GM12864 (cell line): ENCODE measurements around the gene IL6R.
A peak's percentile ranks its signal among the peaks of the same experiment; 100 is the strongest.

Experiments used
- DNase-seq: peaks from one replicate; pipeline ENCODE4 v3.0.0-alpha.2; 2011; ENCODE audit warnings: low read depth
- H3K4me3 ChIP-seq: 2 replicates; pipeline ENCODE4 v1.5.1; 2011; ENCODE audit warnings: mild to moderate bottlenecking, low read depth, low read length, control low read depth
- TF ChIP-seq, protein P1 (sequence below): IDR thresholded peaks from 2 replicates; pipeline ENCODE4 v1.5.1; 2011; ENCODE audit warnings: low read depth, mild to moderate bottlenecking, moderate library complexity, low read length, control low read depth, inconsistent platforms; ENCODE audit errors: missing control alignments

The IL6R gene

DNA sequence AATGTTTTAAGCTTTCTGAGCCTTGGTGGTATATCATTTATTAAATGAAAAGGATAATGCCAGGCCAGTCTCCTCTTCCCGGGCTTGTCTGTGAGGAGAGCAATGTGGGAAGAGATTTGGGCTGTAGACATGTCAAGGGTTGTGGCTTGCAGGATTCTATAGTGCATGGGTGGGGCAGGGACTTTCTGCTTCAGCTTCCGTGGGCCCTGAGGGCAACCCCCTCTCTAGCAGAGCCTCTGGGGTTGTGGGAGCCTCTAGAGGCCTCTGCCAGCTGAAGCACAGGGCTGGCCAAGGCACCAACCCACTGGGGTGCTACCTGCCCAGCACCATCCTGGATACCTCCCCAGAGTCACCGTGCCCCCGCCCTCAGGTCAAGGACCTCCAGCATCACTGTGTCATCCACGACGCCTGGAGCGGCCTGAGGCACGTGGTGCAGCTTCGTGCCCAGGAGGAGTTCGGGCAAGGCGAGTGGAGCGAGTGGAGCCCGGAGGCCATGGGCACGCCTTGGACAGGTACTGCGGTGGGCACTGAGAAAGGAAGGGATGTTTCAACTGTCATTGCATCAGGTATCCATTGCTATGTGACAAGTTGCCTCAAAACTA lies 30.6 kb downstream of the IL6R start:
- TF ChIP-seq, protein P1, sequence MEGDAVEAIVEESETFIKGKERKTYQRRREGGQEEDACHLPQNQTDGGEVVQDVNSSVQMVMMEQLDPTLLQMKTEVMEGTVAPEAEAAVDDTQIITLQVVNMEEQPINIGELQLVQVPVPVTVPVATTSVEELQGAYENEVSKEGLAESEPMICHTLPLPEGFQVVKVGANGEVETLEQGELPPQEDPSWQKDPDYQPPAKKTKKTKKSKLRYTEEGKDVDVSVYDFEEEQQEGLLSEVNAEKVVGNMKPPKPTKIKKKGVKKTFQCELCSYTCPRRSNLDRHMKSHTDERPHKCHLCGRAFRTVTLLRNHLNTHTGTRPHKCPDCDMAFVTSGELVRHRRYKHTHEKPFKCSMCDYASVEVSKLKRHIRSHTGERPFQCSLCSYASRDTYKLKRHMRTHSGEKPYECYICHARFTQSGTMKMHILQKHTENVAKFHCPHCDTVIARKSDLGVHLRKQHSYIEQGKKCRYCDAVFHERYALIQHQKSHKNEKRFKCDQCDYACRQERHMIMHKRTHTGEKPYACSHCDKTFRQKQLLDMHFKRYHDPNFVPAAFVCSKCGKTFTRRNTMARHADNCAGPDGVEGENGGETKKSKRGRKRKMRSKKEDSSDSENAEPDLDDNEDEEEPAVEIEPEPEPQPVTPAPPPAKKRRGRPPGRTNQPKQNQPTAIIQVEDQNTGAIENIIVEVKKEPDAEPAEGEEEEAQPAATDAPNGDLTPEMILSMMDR = no peak
- no peak for DNase-seq
- no peak overlapping the region for H3K4me3 ChIP-seq

DNA sequence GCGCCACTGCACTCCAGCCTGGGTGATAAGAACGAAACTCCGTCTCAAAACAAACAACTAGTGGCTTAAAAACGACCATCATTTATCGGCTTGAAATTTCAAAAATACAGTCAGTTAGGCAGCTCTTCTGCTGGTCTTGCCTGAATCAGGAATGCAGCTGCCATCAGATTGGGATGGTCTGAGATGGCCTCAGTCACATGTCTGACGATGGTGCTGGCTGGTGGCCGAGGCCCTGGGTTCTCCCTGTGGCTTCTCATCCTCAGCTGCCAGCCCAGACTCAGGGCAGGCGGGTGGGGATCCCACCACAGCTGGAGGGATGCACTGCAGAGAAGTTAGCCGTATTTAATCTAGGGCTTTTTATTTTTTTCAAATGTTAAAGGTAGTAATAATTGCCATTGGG lies 31.3 kb downstream of the IL6R start:
- TF ChIP-seq, protein P1 = no peak
- H3K4me3 ChIP-seq = no peak overlapping the region
- no peak for DNase-seq

DNA sequence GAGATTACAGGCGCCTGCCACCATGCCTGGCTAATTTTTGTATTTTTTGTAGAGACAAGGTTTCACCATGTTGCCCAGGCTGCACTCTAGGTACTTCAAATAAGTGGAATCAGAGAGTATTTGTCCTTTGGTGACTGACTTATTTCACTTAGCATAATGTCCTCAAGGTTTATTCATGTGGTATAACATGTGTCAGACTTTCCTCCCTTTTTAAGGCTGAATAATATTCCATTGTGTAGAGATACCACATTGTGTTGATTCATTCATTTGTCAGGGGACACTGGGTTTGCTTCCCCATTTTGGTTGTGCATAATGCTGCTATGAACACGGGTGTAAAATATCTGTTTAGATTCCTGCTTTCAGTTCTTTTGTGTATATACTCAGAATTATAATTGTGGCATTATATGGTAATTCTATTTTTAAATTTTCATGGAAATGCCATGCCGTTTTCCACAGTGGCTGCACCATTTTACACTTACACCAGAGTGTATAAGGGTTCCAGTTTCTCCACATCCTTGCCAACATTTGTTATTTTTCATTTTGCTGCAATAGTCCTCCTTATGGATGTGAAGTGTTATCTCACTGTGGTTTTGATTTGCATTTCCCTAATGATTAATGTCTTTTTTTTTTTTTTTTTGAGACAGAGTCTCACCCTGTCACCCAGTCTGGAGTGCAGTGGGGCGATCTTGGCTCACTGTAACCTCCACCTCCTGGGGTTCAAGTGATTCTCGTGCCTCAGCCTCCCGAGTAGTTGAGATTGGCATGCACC lies 35.1 kb downstream of the IL6R start:
- H3K4me3 ChIP-seq = no peak overlapping the region
- no peak for DNase-seq
- TF ChIP-seq, protein P1 = no peak

DNA sequence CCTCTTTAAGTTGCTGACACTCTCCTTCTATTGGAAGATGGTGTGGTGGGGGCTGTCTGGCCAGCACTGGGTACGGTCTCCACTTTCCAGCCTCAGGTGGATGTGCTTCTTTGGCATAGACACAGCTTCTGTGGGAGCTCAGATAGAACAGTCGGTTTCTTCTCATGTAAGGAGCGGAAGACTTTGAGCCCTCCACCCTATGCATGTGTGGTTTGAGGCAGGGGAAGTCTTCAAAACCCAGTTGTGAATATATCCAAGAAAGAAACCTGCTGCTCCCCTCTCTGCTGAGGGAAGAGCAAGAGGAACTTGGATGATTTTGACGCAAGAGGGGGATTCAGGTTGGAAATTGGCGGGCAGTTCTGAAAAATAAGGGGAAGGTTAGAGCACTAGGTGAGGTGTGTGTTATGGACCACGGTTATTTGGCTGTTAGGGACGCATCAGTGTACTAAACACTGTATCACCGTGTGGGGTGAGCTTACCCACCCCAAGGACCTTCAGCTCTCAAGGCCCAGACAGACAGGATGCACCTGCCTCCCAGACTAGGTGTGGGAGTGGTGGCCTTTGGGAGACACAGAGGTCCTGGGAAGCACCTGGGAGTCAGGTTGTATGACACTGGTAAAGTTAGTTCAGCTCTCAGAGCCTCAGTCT lies 36.2 kb downstream of the IL6R start:
- H3K4me3 ChIP-seq = no peak overlapping the region
- no peak for DNase-seq
- TF ChIP-seq, protein P1 = no peak

DNA sequence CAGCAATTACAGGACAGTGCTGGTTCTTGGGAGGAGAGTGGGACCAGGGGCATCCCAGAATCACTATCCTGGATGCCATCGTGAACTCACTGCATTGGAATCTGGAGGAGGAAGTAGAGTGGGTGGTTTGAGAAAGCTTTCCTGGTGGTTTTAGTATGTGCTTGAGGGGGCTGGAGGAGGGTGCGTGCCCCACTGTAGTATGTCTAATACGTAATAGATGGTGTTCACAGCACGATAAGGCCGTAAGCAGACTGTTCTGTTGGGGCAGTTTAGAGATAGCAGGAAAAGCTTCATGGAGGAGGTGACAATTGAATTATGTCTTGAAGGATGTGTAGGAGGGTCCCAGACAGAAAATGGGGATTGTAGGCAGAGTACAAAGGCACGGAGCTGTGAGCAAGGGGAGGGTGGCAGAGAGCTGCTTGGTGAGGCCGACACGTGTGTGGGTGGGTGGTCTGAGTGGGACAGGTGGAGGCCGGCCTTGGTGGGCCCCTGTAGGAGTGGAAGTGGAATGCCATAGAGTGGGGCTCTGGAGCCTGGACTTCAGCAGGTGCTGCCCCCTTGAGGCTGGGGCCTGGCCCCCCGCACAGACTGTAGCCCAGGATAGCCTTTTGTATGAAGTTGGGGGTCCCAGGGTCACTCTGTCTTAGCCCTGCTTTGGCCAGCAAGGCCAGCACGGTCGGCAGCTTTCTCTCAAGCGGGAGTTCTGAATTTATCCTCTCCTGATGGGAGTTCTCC lies 37.0 kb downstream of the IL6R start:
- DNase-seq = no peak
- no peak overlapping the region for H3K4me3 ChIP-seq
- TF ChIP-seq, protein P1 = peak; percentile 59

DNA sequence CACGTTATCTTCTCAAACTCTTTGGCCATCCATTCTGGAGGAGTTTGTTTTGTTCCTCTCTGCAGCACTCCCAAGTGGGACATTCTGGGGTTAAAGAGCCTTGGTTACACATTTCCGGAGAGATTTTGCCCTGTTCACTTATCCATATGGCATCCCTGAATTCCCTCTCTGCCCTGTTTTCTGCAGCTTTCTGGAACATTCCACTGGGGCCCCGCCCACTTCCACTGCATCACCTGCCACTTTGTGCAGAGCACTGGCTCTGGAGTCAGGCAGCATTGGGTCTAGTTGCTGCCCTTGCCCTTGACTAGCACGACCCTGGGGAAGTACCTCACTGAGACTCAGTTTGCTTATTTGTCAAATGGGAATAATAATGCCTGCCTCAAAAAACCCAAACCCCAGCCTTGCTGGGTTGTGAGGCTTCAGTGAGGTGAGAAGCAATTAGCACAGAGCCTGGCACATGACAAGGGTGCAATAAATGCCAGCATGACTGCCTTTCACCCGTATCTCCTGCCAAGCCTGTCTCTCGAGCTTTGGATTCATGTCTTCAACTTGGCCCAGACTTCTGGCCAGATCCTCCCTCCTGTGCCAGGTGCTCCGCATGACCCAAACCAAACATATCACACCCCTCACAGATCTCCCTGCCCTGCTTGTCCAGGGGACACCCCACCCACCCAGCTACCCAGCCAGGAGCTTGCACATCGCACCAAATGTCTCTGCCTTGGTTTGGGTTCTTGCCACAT lies 38.3 kb downstream of the IL6R start:
- TF ChIP-seq, protein P1 = no peak
- DNase-seq = no peak
- no peak overlapping the region for H3K4me3 ChIP-seq
